Vagina (tissue), 2 donors: ENCODE measurements around the gene CHEK1.

ENCODE experiments used
- CTCF ChIP-seq, 3 experiments: fragments of 450-650 bp in 2 of 3; fragments of 200-600 bp in 1 of 3; sonication (generic) in 1 of 3; IDR thresholded peaks; one replicate each; pipeline ENCODE4 v1.5.1; 2017 to 2019; ENCODE audit warnings: antibody characterized with exemption in 3 of 3, mild to moderate bottlenecking in 2 of 3, moderate library complexity in 2 of 3
- POLR2A ChIP-seq, 2 donors: fragments of 450-650 bp; IDR thresholded peaks; one replicate each; pipeline ENCODE4 v1.6.1; 2017; ENCODE audit warnings: antibody characterized with exemption in 2 of 2, mild to moderate bottlenecking in 2 of 2, moderate library complexity in 2 of 2
- POLR2AphosphoS5 ChIP-seq, 2 donors: sonication (generic); formaldehyde crosslinking; IDR thresholded peaks; one replicate each; pipeline ENCODE4 v1.9.0; 2017; ENCODE audit warnings: antibody characterized with exemption in 2 of 2, mild to moderate bottlenecking in 2 of 2, low read depth in 1 of 2; ENCODE audit not compliant: insufficient read depth in 1 of 2

- no peak for TF ChIP-seq POLR2A (IDR thresholded peaks at IDR 0.05)
- no peak for TF ChIP-seq CTCF (IDR thresholded peaks at IDR 0.05)
- no peak for TF ChIP-seq POLR2AphosphoS5 (IDR thresholded peaks at IDR 0.05; ENCODE audit: insufficient read depth in 1 of 2, low read depth in 1 of 2)
These were observed 63.7 kb downstream of the CHEK1 start for GRCh38 chr11:125688632-125689031.
